ENCODE measurements around the gene MTA1.

The MTA1 gene

DNA sequence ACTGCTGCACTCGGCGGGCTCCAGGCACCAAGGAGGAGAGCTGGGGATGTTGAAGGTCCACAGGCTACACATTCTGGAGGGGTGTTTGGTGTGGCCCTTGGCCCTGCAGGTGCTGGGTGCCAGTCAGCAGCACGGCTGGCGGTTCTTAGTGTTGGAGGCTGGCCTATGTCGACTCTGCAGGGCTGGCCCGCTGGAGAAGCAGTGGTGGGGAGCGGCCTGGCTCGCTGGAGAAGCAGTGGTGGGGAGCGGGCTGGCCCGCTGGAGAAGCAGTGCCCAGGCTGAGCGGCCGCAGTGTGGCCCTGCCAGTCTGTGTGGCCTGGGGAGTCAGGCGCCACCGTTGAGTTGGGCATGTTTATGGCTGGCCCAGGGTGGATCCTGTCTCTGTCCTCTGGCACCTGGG lies 27.3 kb downstream of the MTA1 start:
- DNase-seq = no peak

DNA sequence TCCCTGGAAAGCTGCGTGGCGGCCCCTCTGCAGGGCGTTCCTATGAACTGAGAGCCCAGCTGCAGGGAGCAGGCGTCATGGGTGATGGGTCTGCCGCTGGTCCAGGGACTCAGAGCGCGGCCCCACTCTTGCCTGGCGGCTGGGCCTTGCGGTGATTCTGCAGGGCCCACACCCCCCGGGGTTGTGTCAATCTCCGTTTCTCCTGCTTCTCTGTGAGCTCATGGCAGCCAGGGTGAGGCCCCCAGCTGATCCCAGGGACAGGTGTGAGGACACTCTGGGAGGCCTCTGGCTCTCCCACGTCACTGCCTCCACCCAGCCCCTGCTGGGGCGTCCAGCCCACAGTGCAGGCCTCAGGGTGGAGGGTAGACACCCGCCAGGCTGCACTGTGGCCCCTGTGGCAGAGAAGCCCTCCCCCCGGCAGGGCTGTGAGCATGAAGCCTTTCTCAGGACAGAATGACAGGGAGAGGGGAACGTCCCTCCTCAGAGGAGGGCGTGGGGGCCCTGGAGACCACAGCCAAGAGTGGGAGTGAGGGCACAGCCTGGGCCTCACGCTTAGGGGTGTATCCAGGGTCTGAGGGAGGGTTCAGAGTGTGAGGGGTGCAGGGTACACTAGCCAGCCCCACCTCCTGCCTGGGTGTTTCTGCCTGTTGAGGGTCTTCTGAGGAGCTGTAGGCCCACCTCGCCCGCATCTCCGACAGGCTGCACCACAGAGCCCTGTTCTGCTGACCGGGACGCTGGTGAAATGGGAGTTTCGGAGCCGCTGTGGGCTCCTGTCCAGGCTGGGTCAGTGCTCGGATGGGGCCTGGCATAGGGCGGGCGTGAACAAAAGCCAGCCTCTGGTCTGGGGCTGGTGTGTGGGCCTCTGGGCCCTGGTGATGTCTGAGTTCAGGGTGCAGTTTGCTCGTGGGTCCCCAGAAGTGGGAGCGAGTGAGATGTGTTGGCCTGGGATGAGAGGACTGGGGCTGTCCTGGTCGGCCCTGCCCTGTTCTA lies 28.3 kb downstream of the MTA1 start:
- no peak for DNase-seq

DNA sequence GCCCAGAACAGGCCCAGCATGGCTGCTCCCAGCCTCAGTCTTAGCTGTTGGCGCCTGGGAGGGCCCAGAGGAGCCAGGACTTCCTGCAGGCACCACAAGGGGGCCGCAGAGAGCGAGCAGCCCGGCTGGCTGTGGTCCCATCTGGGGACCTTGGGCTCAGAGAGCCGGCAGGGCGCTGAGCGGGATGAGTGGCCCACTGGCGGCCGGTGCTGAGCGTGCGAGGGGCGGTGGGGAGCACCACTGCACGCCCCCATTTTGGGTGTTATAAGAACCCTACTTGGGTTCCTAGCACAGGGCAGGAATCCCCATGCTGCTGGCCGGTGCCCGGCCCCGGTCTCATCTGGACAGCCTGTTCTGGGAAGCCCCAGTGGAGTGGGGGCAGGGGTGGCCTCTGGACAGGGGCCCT lies 29.1 kb downstream of the MTA1 start:
- DNase-seq = no peak

DNA sequence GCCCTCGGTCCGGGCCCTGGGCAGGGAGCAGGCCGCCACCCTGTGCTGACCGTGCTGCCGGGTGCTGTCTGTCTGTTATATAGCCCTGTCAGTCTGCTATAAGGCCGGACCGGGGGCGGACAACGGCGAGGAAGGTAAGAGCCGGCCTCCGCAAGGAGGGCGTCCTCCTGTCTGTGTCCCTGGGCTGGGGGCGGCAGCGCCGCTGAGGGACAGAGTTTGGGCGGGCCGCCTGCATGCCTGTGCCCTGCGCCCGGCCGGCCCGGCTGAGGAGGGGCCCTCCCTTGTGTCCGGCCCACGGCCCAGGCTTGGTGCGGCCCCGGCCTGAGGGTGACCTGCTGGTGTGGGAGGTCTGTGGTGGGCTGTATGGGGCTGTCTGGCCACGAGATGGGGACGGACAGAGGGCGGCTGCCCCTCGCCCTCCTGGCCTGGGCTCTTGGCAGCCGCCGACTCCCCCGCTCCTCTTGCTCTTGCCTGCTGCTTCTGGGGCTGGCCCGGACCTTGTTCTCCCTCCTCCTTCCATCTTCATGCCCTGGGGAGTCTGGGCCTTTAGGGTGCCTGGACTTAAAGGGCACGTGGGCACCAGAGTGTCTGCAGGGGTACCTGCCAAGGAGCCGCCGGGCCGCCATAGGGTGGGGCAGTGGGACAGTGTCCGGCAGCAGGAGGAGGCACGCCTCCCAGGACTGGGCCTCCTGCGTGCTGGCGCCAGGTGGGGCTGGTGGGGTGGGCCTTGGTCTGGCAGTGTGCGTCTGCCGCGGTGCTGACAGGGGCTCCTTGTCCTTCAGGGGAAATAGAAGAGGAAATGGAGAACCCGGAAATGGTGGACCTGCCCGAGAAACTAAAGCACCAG lies 29.9 kb downstream of the MTA1 start:
- DNase-seq = no peak

DNA sequence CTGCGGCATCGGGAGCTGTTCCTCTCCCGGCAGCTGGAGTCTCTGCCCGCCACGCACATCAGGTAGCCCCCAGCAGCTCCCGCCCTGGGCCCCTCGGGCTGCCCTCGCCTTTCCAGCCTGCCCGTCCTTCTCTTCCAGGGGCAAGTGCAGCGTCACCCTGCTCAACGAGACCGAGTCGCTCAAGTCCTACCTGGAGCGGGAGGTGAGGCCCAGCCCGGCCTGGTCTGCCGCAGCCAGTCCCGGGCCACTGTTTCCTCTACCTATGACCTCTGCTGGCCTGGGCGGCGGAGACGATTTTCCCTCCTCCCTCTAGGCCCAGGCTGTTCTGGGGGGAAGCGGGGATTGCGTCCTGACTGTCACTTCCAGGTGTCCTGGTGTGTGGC lies 30.5 kb downstream of the MTA1 start:
- no peak for DNase-seq

DNA sequence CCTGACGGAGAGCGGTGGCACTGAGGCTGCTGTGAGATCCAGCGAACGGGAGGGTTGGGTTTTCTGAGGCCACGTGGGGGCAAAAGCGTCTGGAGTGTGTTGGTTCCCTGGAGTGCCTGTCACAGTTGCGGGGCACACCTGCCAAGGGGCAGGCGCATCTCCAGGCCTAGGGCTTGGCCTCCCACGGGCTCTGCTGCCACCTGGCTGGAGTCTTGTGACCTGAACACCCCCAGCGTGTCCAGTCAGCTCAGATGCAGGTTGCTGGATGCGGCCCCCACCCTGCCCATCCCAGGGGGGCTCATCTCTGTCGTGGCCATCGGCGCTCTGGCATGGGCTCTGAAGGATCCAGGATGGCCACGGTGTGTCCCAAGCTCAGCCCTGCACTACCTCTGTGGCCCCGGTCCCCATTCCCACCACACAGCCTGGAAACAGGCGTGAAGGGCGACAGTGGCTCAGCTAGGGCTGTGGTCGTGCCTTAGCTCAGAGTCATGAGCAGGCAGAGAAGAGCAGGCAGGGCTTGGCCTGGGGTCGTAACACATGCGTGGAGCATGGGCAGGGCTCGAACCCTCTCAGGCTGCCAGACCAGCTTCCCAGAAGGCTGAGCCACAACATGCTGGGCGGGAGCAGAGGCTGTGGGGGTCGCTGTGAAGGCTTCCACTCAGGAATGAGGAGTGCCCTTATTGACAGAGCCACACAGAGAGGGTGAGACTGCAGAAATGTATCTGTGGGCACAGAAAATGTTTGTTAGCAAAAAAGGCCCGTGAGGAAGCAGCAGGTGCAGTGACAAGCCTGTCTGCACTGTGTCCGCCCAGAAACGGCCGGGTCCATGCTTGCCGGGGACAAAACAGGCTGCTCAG lies 31.5 kb downstream of the MTA1 start:
- no peak for DNase-seq

DNA sequence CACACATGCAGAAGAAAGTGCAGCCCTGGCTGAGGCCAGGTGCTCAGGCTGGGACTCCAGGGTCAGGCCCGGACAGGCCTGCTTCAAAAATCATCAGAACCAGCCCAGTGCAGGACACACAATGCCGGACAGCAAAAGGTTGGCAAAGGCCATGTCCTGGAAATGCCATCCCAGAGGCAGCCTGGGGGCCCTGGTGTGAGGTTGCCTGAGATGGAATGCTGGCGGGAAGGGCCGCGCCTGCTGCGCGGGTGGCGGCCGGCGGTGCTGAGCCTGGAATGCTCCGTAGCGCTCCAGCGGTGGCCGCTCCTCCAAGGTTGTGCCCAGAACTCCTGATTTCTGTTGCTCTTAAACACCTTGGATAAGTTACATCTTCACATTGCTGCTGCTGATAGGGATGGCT lies 33.3 kb downstream of the MTA1 start:
- DNase-seq = no peak

DNA sequence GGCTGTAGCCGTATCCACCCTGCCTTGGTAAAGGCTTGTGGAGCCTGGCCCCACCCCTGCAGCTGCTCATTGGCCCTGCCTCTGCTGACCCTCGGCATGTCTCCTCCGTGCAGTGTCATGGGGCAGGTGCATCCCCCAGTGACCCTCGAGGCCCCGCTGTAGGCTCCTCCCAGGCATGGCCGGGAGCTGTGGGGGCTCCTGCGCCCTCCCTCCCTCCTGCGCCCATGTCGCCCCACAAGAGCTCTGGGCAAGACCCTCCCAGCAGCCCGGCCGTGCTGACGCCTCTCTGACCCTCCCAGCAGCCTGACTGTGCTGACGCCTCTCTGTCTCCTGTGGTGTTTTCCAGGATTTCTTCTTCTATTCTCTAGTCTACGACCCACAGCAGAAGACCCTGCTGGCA lies 34.2 kb downstream of the MTA1 start:
- DNase-seq = no peak

DNA sequence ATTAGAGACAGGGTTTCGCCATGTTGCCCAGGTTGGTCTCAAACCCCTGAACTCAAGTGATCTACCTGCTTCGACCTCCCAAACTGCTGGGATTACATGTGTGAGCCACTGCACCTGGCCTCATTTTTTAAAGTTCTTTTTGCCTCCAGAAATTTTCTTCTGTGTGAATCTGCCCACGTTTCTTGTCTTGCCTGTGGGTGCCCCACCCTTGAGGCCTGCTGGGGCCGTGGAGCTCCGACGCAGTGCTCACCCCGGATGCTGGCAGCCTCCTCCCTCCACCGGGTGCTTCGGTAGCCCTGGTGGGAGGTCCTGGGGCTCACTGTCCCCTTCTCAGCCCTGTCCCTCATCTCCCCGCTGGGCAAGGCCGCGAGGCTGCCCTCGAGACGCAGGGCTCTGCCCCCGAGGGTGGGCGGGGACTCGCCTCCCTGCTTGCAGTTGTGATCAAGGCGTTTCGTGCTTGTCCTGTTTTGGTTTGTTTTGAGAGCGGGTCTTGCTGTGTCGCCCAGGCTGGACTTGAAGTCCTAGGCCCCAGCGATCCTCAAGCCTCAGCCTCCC lies 35.5 kb downstream of the MTA1 start:
- DNase-seq = no peak

DNA sequence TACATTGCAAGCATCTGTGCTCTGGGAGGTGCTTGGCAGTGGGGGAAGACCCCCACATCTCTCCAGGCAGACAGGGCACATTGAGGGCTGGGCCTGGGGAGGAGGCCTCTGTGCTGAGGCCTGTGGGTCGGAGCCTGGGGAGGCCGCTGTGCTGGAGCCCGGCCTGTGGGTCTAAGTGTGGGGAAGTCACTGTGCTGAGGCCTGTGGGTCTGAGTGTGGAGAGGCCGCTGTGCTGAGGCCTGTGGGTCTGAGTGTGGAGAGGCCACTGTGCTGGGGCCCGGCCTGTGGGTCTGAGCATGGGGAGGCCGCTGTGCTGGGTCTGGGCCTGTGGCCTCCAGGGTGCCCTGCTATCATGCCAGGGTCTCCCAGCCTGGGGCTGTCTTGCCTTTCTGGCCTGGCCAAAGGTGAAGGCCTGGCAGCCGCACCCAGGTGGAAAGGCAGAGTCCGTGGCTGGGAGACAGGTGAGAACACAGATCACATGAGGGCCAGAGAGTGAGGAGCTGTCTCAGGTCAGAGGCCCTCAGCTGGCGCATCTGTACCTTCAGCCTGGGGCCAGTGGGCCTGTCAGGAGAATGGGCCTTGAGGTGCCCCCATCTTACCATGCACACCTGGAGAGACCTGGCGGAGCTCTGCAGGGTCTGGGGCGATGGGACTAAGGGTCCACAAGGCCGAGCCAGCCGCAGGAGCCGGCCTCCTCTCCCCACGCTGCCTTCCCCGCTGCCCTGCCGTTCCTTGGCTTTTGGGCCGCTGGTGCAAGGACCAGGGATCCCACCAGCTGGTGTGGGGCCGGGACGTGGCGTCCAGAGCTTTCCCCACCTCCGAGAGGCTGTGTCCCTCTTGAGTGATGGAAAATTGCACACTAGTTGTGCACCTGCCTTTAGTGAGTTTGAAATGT lies 36.4 kb downstream of the MTA1 start:
- DNase-seq = no peak

DNA sequence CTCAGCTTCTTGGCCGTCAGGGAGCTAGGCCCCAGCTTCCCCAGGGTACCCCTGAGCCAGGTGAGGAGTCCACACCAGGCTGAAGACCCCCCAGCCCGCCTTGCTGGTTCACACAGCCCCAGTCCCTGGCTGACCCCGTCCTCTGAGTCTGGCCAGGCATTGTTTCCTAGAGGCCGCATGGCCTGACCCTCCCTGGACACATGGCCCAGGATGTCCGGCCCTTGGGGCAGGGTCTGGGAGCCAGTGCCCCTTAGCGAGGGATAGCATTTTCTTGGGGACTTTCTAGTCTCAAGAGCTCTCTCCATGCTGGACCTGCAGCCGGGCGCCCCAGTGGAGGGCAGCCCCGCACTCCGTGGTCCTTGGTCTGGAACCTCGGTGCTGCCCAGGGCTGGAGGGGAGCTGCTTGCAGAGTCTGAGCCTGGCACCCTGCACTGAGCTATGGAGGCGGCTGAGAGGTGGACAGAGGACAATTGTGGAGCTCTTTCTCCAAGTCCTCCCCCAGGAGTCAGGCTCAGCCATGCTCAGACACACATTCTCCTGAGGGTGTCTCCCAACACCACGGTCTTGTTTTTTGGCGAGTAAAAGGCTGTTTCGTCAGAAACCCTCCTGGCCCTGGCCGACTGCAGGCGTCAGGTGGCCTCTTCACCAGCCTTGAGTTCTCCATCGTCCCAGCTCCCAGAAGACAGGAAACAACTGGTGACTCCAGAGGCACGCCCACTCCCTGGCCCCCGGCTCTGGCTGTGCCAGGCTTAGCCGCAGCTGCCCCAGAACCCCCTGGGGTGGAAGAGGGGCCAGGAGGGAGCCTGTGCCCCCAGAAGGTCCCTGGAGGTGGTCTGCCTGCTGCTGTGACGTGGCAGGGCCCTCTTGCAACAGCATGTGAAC lies 37.4 kb downstream of the MTA1 start:
- DNase-seq = no peak

DNA sequence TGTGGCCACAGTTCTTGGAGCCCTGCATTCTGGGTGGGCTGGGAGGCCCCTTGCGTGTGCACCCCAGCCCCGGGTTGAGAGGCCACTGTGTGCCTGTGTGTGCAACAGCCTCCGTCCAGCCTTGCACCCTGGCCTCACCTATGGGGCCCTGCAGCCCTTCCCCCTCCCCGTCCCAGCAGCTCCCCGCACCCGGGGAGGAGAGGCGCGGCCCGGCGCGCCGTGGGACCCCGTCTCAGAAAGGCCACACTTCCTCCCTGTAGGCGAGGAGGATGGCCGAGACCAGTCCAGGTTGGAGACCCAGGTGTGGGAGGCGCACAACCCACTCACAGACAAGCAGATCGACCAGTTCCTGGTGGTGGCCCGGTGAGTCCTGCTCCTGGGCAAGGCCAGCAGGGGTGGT lies 38.4 kb downstream of the MTA1 start:
- DNase-seq = no peak

DNA sequence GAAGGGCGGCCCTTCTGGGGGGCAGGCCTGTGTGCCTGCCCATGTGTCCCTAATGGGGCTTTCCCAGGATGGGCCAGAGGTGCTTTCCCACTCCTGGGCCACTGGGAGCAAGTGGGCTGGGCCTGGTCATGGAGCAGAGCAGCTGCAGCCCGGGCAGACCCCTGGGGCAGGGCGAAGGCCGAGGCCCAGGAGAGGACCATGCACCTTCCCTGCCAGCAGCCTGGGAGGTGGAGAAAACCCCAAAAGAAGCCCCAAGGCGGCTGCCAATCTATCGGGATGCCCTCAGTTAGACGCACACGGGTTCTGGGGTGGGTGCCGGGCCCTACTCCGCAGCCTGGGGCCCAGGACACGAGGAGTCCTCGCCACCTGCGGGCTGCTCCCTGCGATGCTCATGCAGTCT lies 38.9 kb downstream of the MTA1 start:
- DNase-seq = no peak

DNA sequence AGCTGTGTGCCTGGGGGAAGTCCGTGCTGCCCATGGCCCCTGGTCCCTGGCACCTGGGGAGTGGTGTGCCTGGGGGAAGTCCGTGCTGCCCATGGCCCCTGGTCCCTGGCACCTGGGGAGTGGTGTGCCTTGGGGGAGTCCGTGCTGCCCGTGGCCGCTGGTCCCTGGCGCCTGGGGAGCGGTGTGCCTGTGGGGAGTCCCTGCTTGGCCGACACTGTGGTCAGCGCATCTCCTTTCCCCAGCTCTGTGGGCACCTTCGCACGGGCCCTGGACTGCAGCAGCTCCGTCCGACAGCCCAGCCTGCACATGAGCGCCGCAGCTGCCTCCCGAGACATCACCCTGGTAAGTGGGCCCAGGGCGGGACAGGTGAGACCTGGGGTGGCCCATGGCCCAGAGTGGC lies 40.5 kb downstream of the MTA1 start:
- DNase-seq = no peak

DNA sequence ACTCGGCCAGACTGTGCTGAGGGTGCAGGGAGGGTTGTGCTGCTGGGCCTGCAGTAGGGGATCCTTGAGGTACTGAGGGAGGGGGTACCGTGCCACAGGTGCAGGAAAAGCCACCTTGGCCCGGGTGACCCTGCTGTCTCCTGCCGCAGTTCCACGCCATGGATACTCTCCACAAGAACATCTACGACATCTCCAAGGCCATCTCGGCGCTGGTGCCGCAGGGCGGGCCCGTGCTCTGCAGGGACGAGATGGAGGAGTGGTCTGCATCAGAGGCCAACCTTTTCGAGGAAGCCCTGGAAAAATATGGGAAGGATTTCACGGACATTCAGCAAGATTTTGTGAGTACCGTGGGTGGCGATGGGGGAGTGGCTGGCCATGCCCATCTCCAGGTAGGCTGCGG lies 41.0 kb downstream of the MTA1 start:
- no peak for DNase-seq

DNA sequence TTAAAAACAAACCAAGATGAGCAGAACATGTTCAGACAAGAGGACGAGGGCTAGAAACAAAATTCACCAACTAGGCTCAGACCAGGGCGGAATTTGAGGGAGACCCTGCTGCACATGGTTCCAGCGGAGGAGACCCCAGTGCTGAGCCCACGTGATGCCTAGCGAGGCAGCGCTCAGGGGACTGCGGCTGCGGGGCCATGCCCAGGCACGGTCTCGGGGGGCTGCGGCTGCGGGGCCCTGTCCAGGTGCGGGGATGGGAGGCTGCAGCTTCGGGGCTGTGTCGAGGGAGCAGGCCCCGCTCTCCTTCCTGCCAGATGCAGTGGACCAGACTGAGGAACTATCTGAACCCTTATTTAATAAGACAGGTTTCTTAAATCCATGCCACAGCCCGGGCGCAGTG lies 42.3 kb downstream of the MTA1 start:
- DNase-seq = no peak

DNA sequence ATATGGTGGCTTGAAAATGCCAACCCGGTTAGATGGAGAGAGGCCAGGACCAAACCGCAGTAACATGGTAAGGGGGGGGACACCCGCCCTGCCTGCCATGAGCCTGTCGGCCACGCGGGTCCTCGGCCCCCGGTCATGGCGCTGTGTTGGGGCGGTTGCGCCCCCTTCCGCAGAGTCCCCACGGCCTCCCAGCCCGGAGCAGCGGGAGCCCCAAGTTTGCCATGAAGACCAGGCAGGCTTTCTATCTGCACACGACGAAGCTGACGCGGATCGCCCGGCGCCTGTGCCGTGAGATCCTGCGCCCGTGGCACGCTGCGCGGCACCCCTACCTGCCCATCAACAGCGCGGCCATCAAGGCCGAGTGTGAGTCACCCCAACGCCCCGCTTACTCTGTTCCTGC lies 44.9 kb downstream of the MTA1 start:
- DNase-seq = no peak

DNA sequence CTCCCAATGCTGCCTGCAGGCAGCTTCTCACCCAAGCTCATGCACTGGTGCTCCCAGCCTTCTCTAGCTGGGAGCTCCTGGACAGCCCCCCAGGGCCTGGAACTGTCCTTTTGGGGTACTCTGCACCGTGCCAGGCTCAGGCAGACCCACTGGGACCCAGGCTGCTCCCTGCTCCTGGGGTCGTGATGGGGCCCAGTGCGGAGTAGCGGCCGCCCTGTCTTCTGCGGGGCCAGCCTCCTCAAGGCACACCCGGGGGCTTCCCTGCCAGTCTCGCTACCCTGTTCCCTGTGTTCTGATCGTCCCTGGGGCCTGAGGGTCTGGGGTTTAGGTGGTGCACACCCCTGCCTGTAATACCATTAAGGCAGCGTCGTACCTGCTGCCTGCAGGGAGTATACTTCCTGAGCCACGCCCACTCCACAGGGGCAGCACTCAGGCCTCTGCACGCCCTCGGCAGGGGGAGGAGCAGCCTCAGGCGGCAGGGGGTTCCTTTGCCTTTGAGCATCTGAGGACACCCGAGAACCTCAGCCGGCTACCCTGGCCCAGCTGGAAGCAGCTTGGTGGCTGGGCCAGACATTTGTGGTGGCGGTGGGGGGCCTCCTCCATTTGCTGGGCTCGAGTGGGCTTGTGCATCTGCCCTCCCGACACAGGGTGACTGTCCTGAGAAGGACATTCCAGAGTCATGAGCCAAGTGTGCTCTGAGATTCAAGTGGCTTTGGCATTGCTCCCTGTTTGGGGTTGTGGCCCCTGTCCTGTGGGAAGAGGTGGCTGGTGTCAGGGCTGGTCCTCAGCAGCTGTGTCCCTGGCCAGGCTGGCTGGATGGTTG lies 45.8 kb downstream of the MTA1 start:
- no peak for DNase-seq

DNA sequence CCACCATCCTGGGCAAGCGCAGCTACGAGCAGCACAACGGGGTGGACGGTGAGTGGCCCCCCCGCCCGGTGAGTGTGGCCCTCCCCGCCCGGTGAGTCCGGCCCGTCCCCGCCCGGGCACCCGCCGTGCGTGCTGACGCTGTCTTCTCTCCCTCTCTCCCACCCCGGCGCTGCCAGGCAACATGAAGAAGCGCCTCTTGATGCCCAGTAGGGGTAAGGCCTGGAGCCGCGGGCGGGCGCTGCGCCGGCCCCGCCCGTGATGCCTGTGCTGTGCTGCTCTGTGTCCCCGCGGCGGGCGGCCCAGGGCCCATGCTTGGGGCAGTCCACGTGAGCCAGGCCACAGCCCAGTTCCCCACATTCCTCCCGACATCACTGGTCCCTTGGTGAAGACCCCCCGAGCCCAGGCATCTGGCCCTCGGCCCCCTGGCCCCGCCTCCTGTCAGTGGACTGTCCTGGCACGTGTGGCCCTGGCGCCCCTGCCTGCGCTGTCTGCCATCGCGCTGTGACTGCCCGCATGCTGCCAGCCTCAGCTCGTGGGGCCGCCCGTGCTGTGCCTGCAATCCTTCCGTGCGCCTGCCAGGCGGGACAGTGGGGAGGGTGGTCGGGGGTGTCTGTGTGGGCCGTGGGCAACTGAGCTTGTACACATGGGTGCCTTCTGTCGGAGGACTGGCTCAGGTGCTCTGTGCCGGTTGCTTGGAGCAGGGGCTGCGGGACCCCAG lies 47.1 kb downstream of the MTA1 start:
- no peak for DNase-seq

Measured in GF-D8 (cell line).